ENCODE data around the gene DAB2IP.
A peak's percentile ranks its signal among the peaks of the same experiment; 100 is the strongest.
"Not testable (repeated sequence)": the region's sequence is repeated elsewhere in the genome, so short reads cannot be mapped to it uniquely, and the experiment has no call there.

Gene DAB2IP

DNA sequence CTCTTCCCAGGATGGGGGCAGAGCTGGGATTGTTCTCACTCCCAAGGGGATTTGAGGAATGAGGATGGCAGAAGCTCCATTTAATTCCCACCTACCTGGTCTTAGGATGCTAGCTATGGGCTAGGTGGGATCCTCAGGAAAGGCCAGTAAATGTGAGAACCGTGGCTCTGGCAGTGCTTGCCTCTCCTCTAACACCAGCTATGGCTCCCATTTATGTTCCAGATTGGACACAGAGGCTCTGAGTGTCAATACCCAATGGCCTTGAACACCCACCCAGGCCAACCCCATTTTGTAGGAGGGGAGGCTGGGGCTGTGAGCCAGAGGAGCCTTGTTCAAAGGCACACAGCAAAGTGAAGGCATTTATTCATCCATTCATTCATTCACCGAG, 10.2 kb upstream of the DAB2IP start:
- FAIRE-seq: no peak

DNA sequence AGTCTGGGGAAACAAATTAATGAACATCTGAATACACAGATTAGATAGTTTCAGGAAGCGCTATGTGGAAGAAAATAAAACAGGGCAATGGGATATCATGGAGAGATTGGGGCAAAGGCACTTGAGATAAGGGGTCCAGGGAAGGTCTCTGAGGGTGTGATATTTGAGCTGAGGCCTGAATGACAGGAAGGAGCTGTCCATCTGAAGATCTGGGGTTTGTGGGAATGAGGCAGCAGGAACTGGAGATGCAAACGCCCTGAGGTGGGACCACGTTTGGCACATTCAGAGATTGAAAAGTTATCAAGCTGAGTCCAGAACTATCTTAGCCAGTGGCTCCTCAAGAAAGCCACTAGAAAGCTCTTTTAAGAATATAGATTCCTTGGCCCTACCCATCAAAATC, 8.7 kb upstream of the DAB2IP start:
- FAIRE-seq: no peak
- no peak for DNase-seq (ENCODE audit: insufficient read length, low spot score)

More for the DNA sequence above, 10.2 kb upstream of the DAB2IP start:
- no peak for DNase-seq (ENCODE audit: insufficient read length, low spot score)

DNA sequence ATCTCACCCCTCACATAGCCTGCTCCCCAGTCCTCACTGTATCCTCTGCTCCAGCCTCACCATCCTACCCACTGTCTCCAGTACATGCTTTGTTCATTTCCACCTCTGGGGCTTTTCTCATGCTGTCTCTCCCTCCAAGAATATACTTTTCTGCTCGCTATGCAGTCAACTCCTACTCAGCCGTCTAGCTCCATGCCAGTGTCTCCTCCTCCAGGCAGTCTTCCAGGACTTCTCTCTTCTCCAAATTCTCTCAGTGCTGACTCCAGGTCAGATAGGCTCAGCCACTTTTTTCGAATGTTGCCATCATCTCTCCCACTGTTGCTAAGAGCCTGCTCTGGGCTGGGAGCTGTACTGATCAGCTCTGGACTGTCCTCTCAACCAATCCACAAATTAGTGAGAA, 8.0 kb upstream of the DAB2IP start:
- FAIRE-seq (no peak), DNase-seq (ENCODE audit: insufficient read length, low spot score) (no peak)

DNA sequence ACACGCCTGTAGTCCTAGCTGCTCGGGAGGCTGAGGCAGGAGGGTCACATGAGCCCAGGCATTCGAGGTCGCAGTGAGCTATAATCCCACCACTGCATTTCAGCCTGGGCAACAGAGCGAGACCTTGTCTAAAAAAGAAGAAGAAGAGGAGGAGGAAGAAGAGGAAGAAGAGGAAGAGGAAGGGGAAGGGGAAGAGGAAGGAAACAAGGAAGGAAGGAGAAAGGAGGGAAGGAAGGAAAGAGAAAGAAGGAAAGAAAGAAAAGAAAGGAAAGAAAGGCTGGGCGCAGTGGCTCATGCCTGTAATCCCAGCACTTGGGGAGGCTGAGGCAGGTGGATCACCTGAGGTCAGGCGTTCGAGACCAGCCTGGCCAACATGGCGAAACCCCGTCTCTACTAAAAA, 7.4 kb upstream of the DAB2IP start:
- FAIRE-seq; DNase-seq (ENCODE audit: insufficient read length, low spot score): not testable (repeated sequence)

DNA sequence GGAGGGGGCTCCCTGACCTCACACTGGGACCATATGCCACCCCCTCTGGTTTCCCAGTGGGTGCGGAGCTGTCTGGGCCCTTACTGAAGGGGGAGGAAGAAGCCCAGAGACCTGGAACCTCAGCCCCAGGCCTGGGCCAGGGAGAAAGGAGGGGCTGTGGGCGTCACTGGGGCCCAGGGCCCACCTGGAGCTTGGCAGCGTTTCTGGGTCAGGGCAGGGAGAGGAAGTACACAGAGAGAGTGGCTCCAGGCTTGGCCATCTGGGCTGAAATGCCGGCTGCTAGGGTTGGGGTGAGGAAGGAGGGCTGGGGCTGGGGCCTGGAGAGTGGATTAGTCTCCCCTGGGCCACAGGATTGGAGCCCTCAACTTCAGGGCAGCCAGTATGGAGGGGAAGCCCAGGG, 6.4 kb upstream of the DAB2IP start:
- no peak for FAIRE-seq
- DNase-seq (ENCODE audit: insufficient read length, low spot score): no peak

DNA sequence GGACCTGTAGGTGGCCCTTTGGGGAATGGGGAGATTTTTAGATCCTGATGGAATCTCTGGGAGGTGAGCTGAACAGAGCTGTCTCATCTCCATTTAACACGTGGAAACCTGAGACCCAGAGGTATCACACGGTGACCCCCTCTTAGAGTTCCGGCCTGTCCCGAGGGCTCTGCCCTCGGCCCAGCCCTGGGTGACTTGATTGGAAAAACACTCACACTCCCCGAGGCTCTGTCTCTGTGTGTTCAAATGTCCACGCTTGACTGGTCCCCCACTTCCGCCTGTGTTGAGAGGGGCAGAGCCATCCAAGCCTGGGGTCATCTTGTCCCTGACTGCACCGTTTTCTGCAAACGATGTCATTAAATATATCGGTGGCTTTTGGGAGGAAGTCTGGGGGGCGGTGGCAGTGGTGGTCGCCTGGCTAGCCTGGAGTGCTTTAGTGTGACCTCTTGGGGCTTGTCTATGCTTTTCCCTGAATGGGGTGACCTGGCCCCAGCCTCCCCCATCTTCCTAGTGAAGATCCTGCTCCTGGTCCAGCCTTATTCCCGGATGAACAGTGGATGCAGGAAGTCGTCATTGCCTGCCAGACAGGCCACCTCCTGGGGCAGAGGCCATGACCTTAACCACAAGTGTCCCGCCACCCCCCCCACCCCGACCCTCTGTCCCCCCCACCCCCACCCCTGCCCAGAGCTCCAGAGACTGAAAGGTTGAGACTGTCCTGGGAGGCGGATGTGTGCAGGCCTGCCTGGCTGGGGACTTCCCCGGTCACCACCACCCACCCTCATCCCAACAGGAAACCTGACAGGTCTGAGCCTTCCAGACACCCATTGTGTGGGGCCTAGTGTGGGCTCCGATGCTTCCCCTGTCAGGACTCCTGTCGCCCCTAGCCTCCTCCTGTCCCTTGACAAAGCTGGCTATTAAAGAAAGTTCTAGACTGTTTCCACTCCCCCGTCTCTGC, 5.3 kb upstream of the DAB2IP start:
- no peak for FAIRE-seq
- DNase-seq (ENCODE audit: insufficient read length, low spot score): no peak

DNA sequence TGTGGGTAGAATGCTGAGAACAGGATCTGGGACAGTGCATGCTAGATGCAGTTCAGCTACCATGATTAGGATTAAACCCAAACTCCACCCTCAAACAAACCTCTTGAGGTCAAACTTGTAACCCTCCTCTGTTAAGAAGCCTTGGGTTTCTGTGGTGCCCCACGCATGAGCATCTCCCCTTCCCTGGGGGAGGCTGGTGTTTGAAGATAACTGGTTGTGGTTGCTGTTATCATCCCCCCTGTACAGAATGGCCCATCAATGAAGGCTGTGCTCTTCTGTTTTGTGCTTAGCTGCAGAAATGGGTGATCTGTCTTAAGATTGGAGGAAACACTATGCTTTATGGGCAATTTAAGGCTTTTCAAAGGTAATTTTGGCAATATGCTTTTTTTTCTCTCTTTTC, 4.4 kb upstream of the DAB2IP start:
- FAIRE-seq: no peak
- no peak for DNase-seq (ENCODE audit: insufficient read length, low spot score)

DNA sequence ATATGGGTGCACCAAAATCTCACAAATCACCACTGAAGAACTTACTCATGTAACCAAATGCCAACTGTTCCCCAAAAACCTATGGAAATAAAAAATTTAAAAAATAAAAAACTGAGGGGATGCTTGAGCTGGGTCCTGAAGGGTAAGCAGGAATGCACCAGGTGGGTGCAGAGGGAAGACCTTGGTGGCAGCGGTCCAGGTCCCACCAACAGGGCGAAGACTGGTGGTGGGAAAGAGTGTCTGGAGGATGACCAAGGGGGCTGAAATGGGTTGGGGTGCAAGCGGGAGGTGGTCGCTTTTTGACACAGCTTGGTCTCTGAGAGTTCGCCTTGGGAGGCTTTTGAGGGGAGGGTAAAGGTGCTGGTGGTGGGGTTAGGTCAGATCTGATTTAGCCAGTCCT, 3.3 kb upstream of the DAB2IP start:
- DNase-seq (ENCODE audit: insufficient read length, low spot score) (no peak), FAIRE-seq (no peak)

DNA sequence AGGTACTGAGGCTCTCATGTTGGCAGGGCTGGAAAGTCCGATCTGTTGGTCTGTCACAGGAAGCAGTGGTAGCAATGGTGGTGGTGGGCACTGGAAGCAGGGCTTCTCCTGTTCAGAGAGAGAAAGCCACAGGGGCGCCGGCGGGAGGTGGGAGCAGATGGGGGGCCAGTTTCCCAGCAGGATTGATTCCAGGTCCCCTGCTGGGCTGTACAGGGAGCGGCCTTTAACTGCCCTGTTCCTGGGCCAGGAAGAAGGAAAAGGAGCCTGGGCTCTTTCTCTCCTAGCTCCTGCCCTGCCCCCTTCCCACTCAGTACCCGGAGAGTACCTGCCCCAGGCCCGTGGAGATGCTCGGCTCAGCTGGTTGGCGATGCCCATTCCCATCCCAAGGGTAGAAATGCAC, 2.6 kb upstream of the DAB2IP start:
- DNase-seq (ENCODE audit: insufficient read length, low spot score) (no peak), FAIRE-seq (no peak)

DNA sequence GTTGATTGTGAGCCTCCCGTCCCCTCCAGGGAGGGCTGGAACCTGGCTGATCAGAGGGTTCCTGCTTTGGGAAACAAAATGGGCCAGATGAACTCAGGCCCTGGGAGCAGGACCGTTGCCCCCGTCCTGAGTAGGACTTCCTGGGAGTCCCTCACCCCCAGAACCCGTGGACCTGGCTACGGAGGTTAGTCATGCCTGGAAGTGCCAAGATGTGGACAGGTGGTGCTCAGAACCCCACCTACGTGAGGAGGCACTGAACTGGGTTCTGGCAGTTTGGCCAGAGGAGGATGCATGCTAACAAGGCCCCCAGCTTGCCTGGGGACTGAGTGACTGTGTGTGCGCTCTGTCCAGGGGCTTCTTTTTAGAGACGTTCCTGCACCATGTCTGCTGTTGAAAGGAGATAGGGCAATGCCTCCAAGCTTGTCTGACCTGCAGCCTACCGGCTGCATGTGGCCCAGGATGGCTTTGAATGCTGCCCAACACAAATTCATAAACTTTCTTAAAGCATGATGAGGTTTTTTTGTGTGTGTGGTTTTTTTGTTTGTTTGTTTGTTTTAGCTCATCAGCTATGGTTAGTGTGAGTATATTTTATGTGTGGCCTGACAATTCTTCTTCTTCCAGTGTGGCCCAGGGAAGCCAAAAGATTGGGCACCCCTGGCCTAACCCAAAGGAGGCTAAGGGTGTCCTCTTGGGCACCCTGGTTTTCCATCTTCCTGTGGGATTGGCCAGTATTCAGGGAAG, 1.8 kb upstream of the DAB2IP start:
- no peak for FAIRE-seq
- DNase-seq (ENCODE audit: insufficient read length, low spot score): no peak

DNA sequence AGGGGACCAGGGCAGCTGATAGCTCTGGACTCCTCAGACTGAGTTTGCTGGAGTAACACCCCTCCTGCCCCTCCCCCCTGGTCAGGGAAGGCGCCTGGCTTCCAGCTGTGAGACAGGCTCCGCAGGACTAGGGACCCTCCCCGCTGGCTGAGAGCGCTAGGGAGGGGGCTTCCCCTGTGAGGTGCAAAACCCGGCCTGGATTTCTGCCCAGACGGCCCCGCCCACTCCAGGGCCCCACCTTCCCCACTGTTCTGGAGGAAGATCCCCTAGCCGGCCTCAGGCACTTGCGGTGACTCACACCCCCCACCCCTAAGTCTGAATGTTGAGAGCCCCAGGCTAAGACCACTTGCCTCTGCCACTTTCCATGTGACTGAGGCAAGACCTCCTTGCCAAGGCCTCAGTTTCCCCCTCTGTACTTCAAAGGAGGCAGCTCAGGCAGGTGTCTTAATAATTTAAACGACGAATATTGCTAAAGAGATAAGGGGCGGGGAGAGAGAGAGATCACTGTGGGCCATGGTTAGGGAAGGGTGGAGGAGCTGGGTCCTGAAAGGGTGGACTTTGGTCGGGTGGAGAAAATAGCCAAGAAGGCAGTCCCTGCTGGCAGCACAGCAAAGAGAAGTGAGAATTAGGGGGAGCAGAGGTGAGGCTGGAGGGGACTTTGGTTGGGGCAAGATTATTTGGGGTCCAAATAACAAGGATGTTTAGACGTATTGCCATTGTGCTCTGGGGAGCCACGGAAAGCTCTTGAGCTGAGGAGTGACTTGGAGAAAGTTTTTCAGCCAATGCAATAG, 1.0 kb upstream of the DAB2IP start:
- FAIRE-seq: no peak
- peak; percentile 62 for DNase-seq (ENCODE audit: insufficient read length, low spot score)

DNA sequence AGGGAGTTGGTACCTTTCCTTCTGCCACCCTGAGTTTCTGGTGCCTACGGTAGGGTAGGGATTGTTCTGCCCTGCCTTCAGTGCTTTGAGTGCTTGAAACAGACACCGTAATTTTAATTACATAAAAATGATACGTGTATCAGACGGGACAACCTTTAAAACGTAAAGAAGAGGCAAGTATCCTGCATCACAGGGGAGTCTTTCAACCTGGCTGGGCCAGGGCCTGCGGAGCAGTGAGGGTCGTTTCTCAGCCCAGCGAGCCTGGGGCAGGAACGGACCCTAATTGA, 483 bp upstream of the DAB2IP start:
- DNase-seq (ENCODE audit: insufficient read length, low spot score) (no peak), FAIRE-seq (no peak)

DNA sequence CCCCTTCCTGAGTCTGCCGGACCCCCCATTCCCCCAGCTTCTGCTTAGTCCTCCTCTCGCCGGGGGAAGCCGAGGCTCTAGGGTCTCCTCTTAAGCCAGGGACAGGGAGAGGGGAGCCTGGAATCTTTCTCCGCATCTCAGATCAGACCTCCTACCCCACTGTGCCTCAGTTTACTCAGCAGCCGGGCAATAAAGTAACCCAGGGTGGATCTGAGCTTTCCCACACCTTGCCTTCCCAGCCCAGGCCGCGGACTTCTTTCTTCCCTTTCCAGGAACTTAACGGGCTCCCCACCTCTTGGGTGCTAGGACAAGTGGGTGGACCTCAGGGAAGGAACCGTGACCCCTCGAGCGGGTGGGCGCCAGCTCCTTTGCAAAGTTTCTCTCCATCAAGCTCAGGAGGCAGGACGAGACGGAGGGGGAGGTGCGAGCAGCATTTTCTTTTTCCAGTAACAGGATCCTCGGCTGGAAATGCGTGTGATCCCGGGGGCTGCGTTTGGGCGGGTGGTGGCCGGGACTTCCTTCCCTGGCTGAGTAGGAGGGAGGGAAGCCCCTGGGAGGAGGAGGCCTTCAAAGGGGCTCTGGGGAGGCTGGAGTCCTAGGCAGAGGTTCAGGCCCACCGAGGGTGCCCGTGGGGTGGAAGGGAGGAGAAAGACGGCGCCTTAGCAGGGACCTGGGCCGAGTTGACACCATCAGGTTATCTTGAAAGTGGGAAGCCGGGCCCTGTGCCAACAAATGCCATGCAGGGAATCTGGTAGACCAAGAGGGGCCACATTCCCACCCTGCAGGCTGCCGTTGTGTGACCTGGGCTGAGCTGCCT, 795 bp downstream of the DAB2IP start:
- FAIRE-seq (no peak), DNase-seq (ENCODE audit: insufficient read length, low spot score) (no peak)

DNA sequence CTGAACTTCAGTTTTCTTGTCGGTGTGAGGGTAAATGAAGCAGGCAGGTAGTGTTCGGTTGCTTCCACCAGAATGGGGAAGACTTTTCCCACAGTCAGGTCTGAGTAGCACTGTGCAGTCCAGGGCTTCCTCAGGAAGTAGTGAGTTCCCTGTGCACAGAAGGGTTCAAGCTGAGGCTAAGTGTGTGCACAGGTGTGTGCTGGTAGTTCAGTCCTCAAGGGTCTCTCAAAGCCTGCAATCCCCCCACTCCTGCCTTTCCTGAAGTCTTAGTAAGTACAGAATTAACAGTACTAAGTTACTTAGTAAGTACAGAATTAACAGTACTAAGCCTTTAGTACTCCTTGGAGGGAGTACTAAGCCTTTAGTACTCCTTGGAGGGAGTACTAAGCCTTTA, 1.4 kb downstream of the DAB2IP start:
- DNase-seq (ENCODE audit: insufficient read length, low spot score) (no peak), FAIRE-seq (no peak)

DNA sequence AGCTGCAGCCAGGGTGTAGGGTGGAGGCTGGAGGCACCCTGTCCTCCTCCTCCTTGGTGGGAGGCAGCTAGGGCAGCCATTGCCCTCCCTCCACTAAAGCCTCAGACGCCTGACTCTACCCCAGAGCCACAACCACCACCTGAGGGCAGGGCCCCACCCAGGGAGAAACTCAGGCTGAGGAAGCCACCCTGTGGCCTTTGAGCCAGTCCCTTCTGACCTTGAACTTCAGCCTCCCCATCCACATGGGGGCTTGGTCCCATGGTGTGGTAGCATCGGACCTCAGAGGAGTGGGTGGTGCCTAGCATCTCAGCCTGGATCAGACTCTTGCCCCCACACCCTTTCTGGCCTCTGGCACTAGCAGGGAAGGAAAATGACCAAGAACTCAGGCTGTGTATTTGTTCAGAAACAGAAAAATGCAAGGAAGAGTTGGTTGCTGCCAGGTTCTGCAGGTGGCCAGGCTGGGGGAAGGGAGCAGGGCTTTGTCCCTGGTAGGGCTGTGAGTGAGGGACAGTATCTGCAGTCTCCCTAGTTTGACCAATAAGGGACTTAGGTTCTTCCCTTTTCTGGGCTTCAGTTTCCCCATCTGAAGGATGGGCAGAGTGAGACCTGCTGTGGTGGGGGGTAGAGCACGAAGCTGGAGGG, 3.2 kb downstream of the DAB2IP start:
- no peak for FAIRE-seq
- DNase-seq (ENCODE audit: insufficient read length, low spot score): no peak

DNA sequence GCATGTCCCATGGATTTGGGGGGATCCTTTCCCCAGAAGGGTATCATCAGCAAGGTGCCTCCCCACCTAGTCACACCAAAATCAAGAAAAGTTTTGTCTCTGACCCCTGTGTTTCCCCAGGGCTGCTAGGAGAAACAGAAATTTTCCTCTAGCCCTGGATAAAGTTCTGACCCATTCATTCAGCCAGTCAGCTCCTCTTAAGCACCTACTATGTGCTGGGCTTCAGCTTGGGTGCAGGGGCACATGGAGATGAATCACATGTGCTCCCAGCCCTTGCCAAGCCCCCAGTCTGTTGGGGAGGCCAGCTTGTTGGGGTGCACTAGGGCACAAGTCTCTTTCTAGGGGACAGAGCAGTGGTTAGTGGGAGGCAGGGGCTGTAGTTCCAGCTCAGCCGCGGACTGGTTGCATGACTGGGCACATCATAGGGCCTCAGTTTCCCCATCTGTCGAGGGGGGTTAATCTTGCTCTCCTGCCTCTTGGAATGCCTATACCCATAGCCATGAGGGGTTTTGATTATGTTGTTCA, 3.9 kb downstream of the DAB2IP start:
- DNase-seq (ENCODE audit: insufficient read length, low spot score) (no peak), FAIRE-seq (no peak)

DNA sequence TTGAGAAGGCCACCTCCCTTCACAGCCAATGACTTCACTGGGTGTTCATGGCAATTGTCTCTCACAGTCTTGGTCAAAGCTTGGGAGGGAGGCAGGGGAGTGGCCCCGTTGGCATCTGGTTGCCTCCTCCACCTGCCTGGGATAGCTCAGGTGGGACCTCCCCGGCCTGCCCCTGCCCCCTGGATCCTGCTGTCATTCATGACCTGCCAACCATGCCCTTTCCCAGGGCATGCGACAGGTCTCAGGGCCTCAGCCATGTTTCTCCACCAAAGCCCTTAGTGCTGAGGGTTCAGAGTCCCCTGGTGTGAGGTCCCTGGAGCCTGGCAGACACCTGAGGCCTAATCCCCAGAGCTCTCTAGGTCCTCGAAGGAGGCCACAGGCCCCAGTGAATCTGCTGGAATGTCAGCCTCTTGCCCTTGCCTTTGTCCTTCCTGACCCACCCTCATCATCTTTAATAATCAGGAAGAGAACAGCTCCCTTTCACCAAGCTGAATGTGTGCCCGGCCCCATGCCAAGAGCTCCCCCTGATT, 5.6 kb downstream of the DAB2IP start:
- FAIRE-seq (no peak), DNase-seq (ENCODE audit: insufficient read length, low spot score) (no peak)

DNA sequence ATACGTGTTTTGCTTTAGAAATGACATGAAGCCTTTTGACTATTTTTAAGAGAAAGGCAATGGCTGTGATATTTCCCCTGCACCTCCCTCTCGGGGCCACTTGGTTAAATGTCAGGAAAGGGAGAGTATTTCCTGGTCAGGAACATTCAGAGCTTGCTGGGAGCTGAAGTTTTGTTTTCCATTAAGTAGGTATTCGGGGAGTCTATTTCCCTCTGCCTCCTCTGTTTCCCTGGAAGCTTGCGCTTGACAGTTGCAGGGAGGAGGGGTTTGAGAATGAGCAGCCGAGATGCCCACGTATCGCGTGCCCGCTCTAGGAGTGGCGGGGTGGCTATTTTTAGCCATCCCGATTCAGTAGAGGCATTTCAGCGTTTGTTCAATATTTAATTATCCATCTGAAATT, 6.7 kb downstream of the DAB2IP start:
- FAIRE-seq (no peak), DNase-seq (ENCODE audit: insufficient read length, low spot score) (no peak)

DNA sequence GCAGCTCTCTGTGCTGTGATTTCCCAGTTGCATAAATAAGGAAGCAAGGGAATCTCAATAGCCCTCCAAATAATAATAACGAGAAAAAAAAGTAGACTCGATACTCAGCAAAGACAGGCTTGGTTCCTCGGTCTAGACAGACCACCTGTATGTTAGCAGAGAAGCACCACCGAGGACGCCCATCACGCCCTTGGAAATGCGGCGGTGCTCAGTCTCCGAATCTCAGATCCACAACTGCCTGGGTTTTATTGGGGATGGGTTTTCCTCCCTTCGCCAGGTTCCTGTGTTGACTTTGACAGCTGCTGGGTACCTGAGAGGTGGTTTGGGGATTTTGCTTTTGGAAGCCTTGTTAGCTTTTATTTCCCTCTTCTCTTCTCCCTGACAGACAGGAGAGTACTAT, 7.2 kb downstream of the DAB2IP start:
- no peak for DNase-seq (ENCODE audit: insufficient read length, low spot score)
- FAIRE-seq: no peak

DNA sequence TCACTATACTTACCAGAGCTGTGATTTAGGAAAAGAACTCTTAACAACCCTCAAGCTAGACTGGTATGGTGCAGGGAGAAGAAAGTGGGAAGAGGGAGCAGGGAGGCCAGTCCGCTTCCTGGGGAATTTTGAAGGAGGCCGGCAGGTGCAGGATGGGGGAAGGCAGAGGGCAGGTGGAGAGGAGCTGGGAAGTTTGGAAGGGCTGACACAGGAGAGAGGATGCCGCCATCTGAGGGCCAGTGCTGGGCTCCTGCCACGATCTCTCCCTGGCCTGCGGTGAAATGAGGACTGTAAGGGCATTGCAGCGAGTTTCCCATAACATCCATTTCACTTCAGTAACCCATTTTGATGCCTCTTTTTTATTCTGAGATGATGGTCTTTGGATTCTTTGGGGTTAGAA, 8.9 kb downstream of the DAB2IP start:
- no peak for DNase-seq (ENCODE audit: insufficient read length, low spot score)
- FAIRE-seq: no peak
